D721Med (cell line): ENCODE data around the gene BDH1.
"Not testable (repeated sequence)": the region's sequence is repeated elsewhere in the genome, so short reads cannot be mapped to it uniquely, and the experiment has no call there.

Source experiments
- DNase-seq: peaks from one replicate; pipeline ENCODE4 v3.0.0; 2011; ENCODE audit warnings: low spot score; ENCODE audit not compliant: insufficient read length
- FAIRE-seq: peaks from 2 replicates; lab custom pipeline; 2011; peaks lifted over from hg19 to GRCh38; lab: Jason Lieb, UNC
- CTCF ChIP-seq: IDR thresholded peaks from 2 replicates; pipeline ENCODE4 v1.5.1; 2012; ENCODE audit warnings: mild to moderate bottlenecking, control low read depth; ENCODE audit not compliant: insufficient read depth; ENCODE audit errors: missing control alignments

BDH1 gene

GRCh38 chr3:197577366-197578074, 21.8 kb upstream of the BDH1 start:
- FAIRE-seq (no peak), DNase-seq (no peak)
- no peak for TF ChIP-seq CTCF

DNA sequence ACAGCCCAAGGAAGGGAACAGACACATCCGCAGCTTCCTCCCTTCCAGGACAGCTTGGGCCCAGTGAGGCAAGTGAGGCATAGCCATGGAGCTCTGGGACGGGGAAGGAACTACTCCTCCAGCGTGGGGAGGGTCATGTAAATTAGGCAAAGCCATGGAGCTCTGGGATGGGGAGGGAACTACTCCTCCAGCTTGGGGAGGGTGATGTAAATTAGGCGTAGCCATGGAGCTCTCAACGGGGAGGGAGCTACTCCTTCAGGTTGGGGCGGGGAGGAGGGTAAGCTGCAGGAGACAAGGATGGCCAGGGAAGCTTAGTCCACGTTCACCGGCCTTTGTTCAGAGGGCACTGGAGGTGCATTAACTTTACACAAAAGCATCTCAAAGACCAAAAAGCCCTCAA, 21.1 kb upstream of the BDH1 start:
- no peak for TF ChIP-seq CTCF
- no peak for DNase-seq
- no peak for FAIRE-seq

DNA sequence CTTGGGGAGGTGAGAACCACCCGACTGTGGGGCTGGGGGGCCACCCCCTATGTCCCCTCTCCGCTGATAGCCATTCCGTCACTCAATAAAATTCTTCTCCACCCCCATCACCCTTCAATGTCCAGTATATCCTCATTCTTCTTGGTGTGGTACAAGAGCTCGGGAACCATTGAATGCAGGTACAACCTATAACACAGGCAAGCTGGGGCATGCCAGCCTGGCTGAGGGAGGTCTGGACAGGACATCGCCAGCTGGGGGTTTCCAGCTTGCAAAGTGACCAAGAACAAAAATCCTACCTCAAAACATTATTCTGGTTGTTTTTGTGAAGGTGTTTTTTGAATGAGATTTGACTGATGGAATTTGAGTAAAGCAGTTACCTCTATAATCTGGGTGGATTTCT, 19.6 kb upstream of the BDH1 start:
- FAIRE-seq (no peak), DNase-seq (no peak)
- no peak for TF ChIP-seq CTCF

GRCh38 chr3:197574396-197574991, 18.7 kb upstream of the BDH1 start:
- FAIRE-seq, DNase-seq: not testable (repeated sequence)

DNA sequence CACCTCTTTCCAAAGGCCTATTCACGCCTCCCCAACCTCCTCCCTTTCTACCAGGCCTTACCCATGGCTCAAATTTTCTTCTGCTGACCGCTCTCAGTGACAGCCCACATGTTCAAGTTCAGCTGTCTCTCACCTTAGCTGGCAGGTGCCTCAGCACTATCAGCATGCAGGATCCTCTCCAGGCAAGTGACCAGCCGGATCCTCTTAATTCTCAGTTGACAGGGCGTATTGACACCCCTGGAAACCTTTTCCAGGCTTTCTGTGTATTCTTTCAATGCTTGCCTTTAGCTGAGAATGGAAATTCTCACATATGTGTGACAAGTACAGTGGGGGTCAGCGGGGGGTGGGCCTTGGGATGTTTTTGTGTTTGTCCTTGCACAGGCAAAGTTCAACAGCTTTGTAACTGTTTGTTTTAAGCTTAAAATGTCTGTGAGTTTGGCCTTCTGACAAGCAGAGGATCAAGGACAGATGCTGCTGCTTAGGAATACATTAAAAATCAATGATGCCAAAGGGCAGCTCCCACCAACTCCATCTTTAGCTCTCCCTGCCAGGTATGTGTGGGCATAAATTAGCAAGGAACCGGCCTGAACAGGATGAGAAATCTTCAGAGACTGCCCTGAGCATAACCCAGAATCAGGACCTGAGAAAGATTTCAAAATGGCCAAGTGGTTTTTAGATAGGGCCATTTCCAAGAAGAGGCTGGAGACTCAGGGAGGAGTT, 17.4 kb upstream of the BDH1 start:
- TF ChIP-seq CTCF = no peak
- FAIRE-seq = no peak
- no peak for DNase-seq

DNA sequence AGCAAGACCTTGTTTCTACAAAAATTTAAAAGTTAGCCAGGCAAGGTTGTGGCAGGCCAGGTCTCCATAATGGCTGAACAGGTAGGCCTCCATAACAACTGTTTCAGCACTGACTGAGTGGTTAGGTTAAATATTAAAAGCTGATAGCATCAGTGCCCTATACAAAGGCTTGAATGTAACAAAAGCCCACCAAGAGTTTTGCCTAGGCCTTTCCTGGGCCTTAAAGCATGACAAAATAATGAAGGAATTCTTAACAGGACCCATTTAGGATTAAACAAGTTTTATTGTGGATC, 16.1 kb upstream of the BDH1 start:
- DNase-seq, FAIRE-seq: not testable (repeated sequence)

GRCh38 chr3:197571074-197571879, 15.5 kb upstream of the BDH1 start:
- not testable (repeated sequence) for DNase-seq, FAIRE-seq

DNA sequence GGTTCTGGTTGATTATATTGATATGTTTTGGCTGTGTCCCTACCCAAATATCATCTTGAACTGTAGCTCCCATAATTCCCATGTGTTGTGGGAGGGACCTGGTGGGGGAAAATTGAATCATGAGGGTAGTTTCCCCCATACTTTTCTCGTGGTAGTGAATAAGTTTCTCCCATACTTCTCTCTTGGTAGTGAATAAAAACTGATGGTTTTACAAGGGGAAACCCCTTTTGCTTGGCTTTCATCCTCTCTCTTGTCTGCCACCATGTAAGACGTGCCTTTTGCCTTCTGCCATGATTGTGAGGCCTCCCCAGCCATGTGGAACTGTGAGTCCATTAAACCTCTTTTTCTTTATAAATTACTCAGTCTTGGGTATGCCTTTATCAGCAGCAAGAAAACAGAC, 13.7 kb upstream of the BDH1 start:
- FAIRE-seq, DNase-seq: not testable (repeated sequence)
